Measurements from ENCODE around the gene HTR5A.

DNA sequence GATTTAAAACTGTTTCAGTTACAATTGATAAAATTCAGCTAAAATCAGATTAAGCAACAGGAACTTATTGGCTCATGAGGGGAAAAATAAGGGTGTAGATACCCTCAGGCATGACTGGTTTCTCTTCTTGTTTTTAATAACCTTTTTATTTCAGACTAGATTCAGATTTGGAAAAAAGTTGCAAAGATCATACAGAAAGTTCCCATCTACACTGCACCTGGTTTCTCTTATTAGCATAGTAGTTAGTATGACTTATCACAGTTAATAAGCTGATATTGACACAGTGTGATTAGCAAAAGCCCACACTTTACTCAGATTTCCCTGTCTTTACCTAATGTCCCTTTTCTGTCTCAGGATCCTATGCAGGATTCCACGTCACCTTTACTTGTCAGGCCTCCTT, 53.3 kb downstream of the HTR5A start:
- no peak for TF ChIP-seq EZH2 (IDR thresholded peaks at IDR 0.05; ENCODE audit: borderline replicate concordance, low read depth, low read length, severe bottlenecking)
- no peak for TF ChIP-seq CTCF (IDR thresholded peaks at IDR 0.05; ENCODE audit: extremely low read depth in 1 of 2, insufficient read depth in 1 of 2, low read depth in 1 of 2, low read length in 2 of 2)
- no peak for TF ChIP-seq POLR2A (IDR thresholded peaks at IDR 0.05; ENCODE audit: low read depth, low read length)
- TF ChIP-seq FOS (IDR thresholded peaks at IDR 0.05; ENCODE audit: borderline replicate concordance, insufficient read depth, low read length) = no peak
- no peak for TF ChIP-seq POLR2AphosphoS5 (IDR thresholded peaks at IDR 0.05; ENCODE audit: insufficient read depth, low read depth, low read length)

All from endothelial cell of umbilical vein (primary cell).